GM19099 (cell line): ENCODE measurements around the gene PES1.
A peak's percentile ranks its signal among the peaks of the same experiment; 100 is the strongest.

Experiments
- POLR2A ChIP-seq: IDR thresholded peaks from 3 replicates; pipeline ENCODE4 v1.6.1; 2011; ENCODE audit warnings: low read depth; ENCODE audit not compliant: insufficient read length; ENCODE audit errors: extremely low read depth

PES1 gene

GRCh38 chr22:30611197-30611596 is 19.5 kb upstream of the PES1 start:
- no peak for TF ChIP-seq POLR2A

- no peak for TF ChIP-seq POLR2A
Measured at GRCh38 chr22:30610299-30610698, 18.6 kb upstream of the PES1 start.

GRCh38 chr22:30609260-30610185 is 17.8 kb upstream of the PES1 start:
- no peak for TF ChIP-seq POLR2A

GRCh38 chr22:30607939-30608338 is 16.2 kb upstream of the PES1 start:
- TF ChIP-seq POLR2A = no peak

- TF ChIP-seq POLR2A = no peak
Measured at GRCh38 chr22:30607300-30607930, 15.7 kb upstream of the PES1 start.

GRCh38 chr22:30606455-30607299 is 15.0 kb upstream of the PES1 start, which contains the start of gene TCN2:
TCN2 (plus strand) TSS chr22:30607174; CDS start chr22:30607332, 158 bp downstream.
- TF ChIP-seq POLR2A = peak; percentile 56

- TF ChIP-seq POLR2A = no peak
Measured at GRCh38 chr22:30605449-30606110, 13.9 kb upstream of the PES1 start.

GRCh38 chr22:30604723-30605122 is 13.0 kb upstream of the PES1 start:
- TF ChIP-seq POLR2A = no peak

GRCh38 chr22:30603801-30604200 is 12.1 kb upstream of the PES1 start:
- TF ChIP-seq POLR2A = no peak

- no peak for TF ChIP-seq POLR2A
Measured at GRCh38 chr22:30602049-30602448, 10.3 kb upstream of the PES1 start.

- no peak for TF ChIP-seq POLR2A
Measured at GRCh38 chr22:30601464-30601863, 9.8 kb upstream of the PES1 start.

- TF ChIP-seq POLR2A = no peak
Measured at GRCh38 chr22:30600921-30601320, 9.2 kb upstream of the PES1 start.

- no peak for TF ChIP-seq POLR2A
Measured at GRCh38 chr22:30598986-30599385, 7.3 kb upstream of the PES1 start.

GRCh38 chr22:30596886-30597285 is 5.2 kb upstream of the PES1 start:
- no peak for TF ChIP-seq POLR2A

- no peak for TF ChIP-seq POLR2A
Measured at GRCh38 chr22:30596199-30596598, 4.5 kb upstream of the PES1 start.

- no peak for TF ChIP-seq POLR2A
Measured at GRCh38 chr22:30591191-30591587, 521 bp downstream of the PES1 start.
